Lower leg skin (tissue), 4 donors: ENCODE measurements around the gene TMEM38A. TPM values are rescaled to one million over a fixed set of nuclear protein-coding genes. Genes with fewer than 3 reads are reported as not detected.

Source experiments
- DNase-seq, 2 donors: peaks; one replicate each; pipeline ENCODE4 v3.0.0-alpha.2; 2019; ENCODE audit warnings: low spot score in 2 of 2
- H3K4me3 ChIP-seq: fragments of 200-600 bp; sonication (generic); 2 replicates; pipeline ENCODE4 v1.5.1; 2017; ENCODE audit warnings: mild to moderate bottlenecking, low read depth; ENCODE audit not compliant: poor library complexity, severe bottlenecking
- CTCF ChIP-seq, 3 donors: fragments of 450-650 bp; IDR thresholded peaks; one replicate each; pipeline ENCODE4 v1.5.1; 2016; ENCODE audit warnings: antibody characterized with exemption in 3 of 3, mild to moderate bottlenecking in 3 of 3, moderate library complexity in 2 of 3
- POLR2A ChIP-seq, 2 donors: fragments of 450-650 bp; IDR thresholded peaks; one replicate each; pipeline ENCODE4 v1.6.1; 2016 to 2017; ENCODE audit warnings: antibody characterized with exemption in 2 of 2, mild to moderate bottlenecking in 1 of 2, moderate library complexity in 1 of 2
- WGBS, 2 donors: methylation state at CpG; one replicate each; pipeline ENCODE4 v1.1.5; 2018; 5-methylcytosine and 5-hydroxymethylcytosine counted together
- intact Hi-C: fragments of 100-400 bp; cut with DNase I; formaldehyde crosslinking; loops from one replicate; pipeline ENCODE4 v1.15.0; 2023; ENCODE audit warnings: low total_unique reads
- total RNA-seq, 4 donors: library from RNA; depleted of rRNA; stranded (reverse); fragments of >200 nt; gene quantifications; one replicate each; pipeline ENCODE4 v1.1.0, GENCODE V29; 2016

TMEM38A gene
- total RNA-seq, 4 donors from 2014 or later, result 1.3 to 3.2 (median 2.2) TPM

GRCh38 chr19:16618248-16618647 lies 42.7 kb upstream of the TMEM38A start:
- no peak overlapping the region for H3K4me3 ChIP-seq
- WGBS, 2 donors, result 93 to 97% methylated on average over 7 of the region's 7 CpGs
- DNase-seq, result no peak
- TF ChIP-seq POLR2A (IDR thresholded peaks at IDR 0.05) (no peak), CTCF (IDR thresholded peaks at IDR 0.05) (no peak)
- intact Hi-C loops, result no loop called here

- TF ChIP-seq CTCF (IDR thresholded peaks at IDR 0.05), result no peak
- no peak for TF ChIP-seq POLR2A (IDR thresholded peaks at IDR 0.05)
- 47 to 52% methylated on average over 7 of the region's 7 CpGs for WGBS, 2 donors
- DNase-seq, result no peak
- H3K4me3 ChIP-seq, result no peak overlapping the region
- intact Hi-C loops, result no loop called here
Measured at GRCh38 chr19:16619457-16619856, 41.5 kb upstream of the TMEM38A start.

- WGBS, 2 donors, result 85 to 86% methylated on average over 5 of the region's 5 CpGs
- H3K4me3 ChIP-seq, result no peak overlapping the region
- no peak for TF ChIP-seq POLR2A (IDR thresholded peaks at IDR 0.05)
- TF ChIP-seq CTCF (IDR thresholded peaks at IDR 0.05), result no peak
- intact Hi-C loops, result loop anchor here (2.0 to 5.0 kb wide), 2 partner anchors 67 to 1163 kb away; no protein-coding TSS in a partner anchor
- DNase-seq, result no peak
Measured at GRCh38 chr19:16620018-16620417, 40.9 kb upstream of the TMEM38A start.

- no peak overlapping the region for H3K4me3 ChIP-seq
- TF ChIP-seq CTCF (IDR thresholded peaks at IDR 0.05) (no peak), POLR2A (IDR thresholded peaks at IDR 0.05) (no peak)
- WGBS, 2 donors, result 68 to 76% methylated on average over 3 of the region's 3 CpGs
- intact Hi-C loops, result loop anchor here (2.0 to 5.0 kb wide), 2 partner anchors 68 to 1163 kb away; no protein-coding TSS in a partner anchor
- DNase-seq, result no peak
Measured at GRCh38 chr19:16620584-16620983, 40.4 kb upstream of the TMEM38A start.

- H3K4me3 ChIP-seq, result no peak overlapping the region
- no peak for DNase-seq
- intact Hi-C loops, result loop anchor here (2.0 to 5.0 kb wide), 2 partner anchors 68 to 1164 kb away; no protein-coding TSS in a partner anchor
- 76 to 78% methylated on average over 7 of the region's 7 CpGs for WGBS, 2 donors
- TF ChIP-seq CTCF (IDR thresholded peaks at IDR 0.05) (no peak), POLR2A (IDR thresholded peaks at IDR 0.05) (no peak)
Measured at GRCh38 chr19:16621165-16621800, 39.7 kb upstream of the TMEM38A start.

GRCh38 chr19:16623066-16623465 lies 37.9 kb upstream of the TMEM38A start:
- no peak for TF ChIP-seq CTCF (IDR thresholded peaks at IDR 0.05)
- TF ChIP-seq POLR2A (IDR thresholded peaks at IDR 0.05), result no peak
- intact Hi-C loops, result loop anchor here (5.0 kb wide), 1 partner anchor 1166 kb away; no protein-coding TSS in a partner anchor
- WGBS, 2 donors, result 87 to 96% methylated on average over 2 of the region's 2 CpGs
- no peak overlapping the region for H3K4me3 ChIP-seq
- no peak for DNase-seq
